ENCODE measurements around the gene SULT1C3.

The SULT1C3 gene

GRCh38 chr2:108301558-108301957, 61.8 kb downstream of the SULT1C3 start:
- ATAC-seq (no peak), DNase-seq (no peak)

GRCh38 chr2:108304975-108305374, 65.2 kb downstream of the SULT1C3 start:
- no peak for ATAC-seq
- no peak for DNase-seq

DNA sequence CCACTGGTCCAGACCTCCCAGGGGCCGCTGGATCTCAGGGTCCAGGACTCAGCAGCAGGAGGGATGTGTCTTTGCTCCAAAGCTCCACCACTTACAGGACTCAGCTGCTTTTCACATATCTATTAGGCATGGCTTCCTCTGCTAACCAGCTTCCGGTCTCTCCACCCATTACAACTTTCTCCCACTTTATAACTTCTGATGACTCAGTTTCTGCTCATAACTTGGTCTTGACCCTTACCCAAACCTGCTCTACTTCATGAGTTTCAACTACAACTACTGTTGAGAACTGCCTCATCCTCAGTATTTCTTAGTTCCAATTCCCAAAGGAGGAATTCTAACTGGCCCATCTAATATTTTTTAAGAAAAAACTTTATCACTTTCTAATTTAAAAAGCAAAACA, 66.1 kb downstream of the SULT1C3 start:
- ATAC-seq, result no peak
- DNase-seq, result no peak

DNA sequence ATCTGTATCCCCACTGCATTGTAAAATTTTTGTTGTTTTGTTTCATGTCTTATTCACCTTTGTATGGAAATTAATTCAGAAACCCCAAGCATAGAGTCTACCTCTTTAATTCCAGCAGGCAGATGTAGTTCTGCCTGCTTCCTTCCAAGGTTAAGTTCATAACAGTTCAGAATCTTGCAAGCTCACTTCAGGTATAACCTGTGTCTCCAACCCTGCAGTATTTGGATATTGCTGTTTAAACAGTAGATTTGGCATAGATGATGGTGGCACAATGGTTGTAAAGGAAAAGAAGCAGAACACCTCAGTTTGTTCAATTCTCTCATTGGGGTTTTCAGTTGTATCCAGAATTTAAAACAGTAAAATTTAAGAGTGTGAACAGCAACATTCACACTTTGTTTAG, 70.1 kb downstream of the SULT1C3 start:
- no peak for ATAC-seq
- no peak for DNase-seq

Data from stimulated activated naive CD8-positive, alpha-beta T cell treated with anti-CD3 and anti-CD28 coated beads, Interleukin-15, Interleukin-2, amounts not matched to agents 100 U/mL and 50 U/mL, for 24 hours (primary cell).